ENCODE measurements around the gene CRAT.

- TF ChIP-seq CTCF (IDR thresholded peaks at IDR 0.05) (no peak), EZH2 (IDR thresholded peaks at IDR 0.05) (no peak)
Measured at GRCh38 chr9:129107651-129108050, 2.9 kb downstream of the CRAT start.

Measured in neural progenitor cell (in vitro differentiated cells).